H1 (cell line): Measurements from ENCODE around the gene SMTNL1. TPM values are rescaled to one million over a fixed set of nuclear protein-coding genes. Genes with fewer than 3 reads are reported as not detected.
A peak's percentile ranks its signal among the peaks of the same experiment; 100 is the strongest.

ENCODE experiments used
- CTCF ChIA-PET: fragments of 300-600 bp; sonication (Branson Sonifier 250); formaldehyde crosslinking; loops from one replicate; lab custom pipeline; 2021; ENCODE audit not compliant: partially characterized antibody; lab: Charles Lee
- POLR2A ChIA-PET: fragments of 300-600 bp; sonication (Branson Sonifier 250); formaldehyde crosslinking; loops from one replicate; lab custom pipeline; 2021; ENCODE audit warnings: inconsistent platforms; ENCODE audit not compliant: partially characterized antibody; lab: Charles Lee
- DNase-seq, 2 experiments: peaks; one replicate each; pipeline versions ENCODE4 v3.0.0 to v3.0.0-alpha.2; 2010 to 2022; ENCODE audit warnings: low spot score in 2 of 2, low read depth in 1 of 2, mixed read lengths in 1 of 2
- FAIRE-seq: peaks from 2 replicates; lab custom pipeline; 2011; peaks lifted over from hg19 to GRCh38; lab: Jason Lieb, UNC
- H2AFZ ChIP-seq: 2 replicates; pipeline ENCODE4 v1.8.1; 2012; ENCODE audit warnings: low read length, inconsistent platforms
- H2AK5ac ChIP-seq: 2 replicates; pipeline ENCODE4 v1.6.1; 2013; ENCODE audit warnings: low read depth, low read length
- H2BK120ac ChIP-seq: replicated peaks from 2 replicates; pipeline ENCODE3; 2013; ENCODE audit warnings: low read depth, low read length, inconsistent platforms
- H2BK12ac ChIP-seq: 2 replicates; pipeline ENCODE4 v1.6.1; 2013; ENCODE audit warnings: low read depth, low read length
- H2BK15ac ChIP-seq: 2 replicates; pipeline ENCODE4 v1.6.1; 2013; ENCODE audit warnings: low read length
- H2BK20ac ChIP-seq: 2 replicates; pipeline ENCODE4 v1.6.1; 2013; ENCODE audit warnings: low read length
- H2BK5ac ChIP-seq: 2 replicates; pipeline ENCODE4 v1.6.1; 2013; ENCODE audit warnings: low read depth, low read length
- H3K14ac ChIP-seq: 2 replicates; pipeline ENCODE4 v1.6.1; 2013; ENCODE audit warnings: inconsistent platforms; ENCODE audit not compliant: insufficient read length
- H3K18ac ChIP-seq: 2 replicates; pipeline ENCODE4 v1.6.1; 2013; ENCODE audit warnings: low read length; ENCODE audit errors: extremely low read depth
- H3K23ac ChIP-seq: 2 replicates; pipeline ENCODE4 v1.6.1; 2013; ENCODE audit warnings: inconsistent platforms; ENCODE audit not compliant: insufficient read length
- H3K23me2 ChIP-seq: 2 replicates; pipeline ENCODE4 v1.6.1; 2013; ENCODE audit warnings: low read depth, low read length
- H3K27ac ChIP-seq: 2 replicates; pipeline ENCODE4 v1.6.1; 2011; ENCODE audit warnings: low read depth, low read length, inconsistent platforms
- H3K27me3 ChIP-seq, 4 experiments: replicated peaks in 1 of 4; 1 replicate in 1 of 4; 2 replicates in 3 of 4; pipeline versions ENCODE4 v1.6.1 to v1.8.1; 2011 to 2013; ENCODE audit warnings: low read length in 3 of 4, mild to moderate bottlenecking in 3 of 4, inconsistent platforms in 2 of 4, mixed read lengths in 2 of 4, moderate library complexity in 1 of 4; ENCODE audit not compliant: control insufficient read depth in 3 of 4, insufficient read depth in 3 of 4; ENCODE audit errors: extremely low read depth in 1 of 4
- H3K36me3 ChIP-seq, 4 experiments: 2 replicates each; pipeline versions ENCODE4 v1.6.1 to v1.8.1; 2011 to 2013; ENCODE audit warnings: mild to moderate bottlenecking in 4 of 4, low read length in 3 of 4, moderate library complexity in 2 of 4, control low read depth in 1 of 4, inconsistent platforms in 1 of 4; ENCODE audit not compliant: insufficient read depth in 4 of 4, control insufficient read depth in 2 of 4
- H3K4ac ChIP-seq: replicated peaks from 2 replicates; pipeline ENCODE3; 2013; ENCODE audit warnings: low read length, low read depth, mixed read lengths, inconsistent platforms; ENCODE audit not compliant: insufficient read length
- H3K4me1 ChIP-seq, 4 experiments: replicated peaks in 1 of 4; 1 replicate in 1 of 4; 2 replicates in 3 of 4; pipeline versions ENCODE4 v1.6.1 to v1.8.1; 2011 to 2013; ENCODE audit warnings: low read length in 3 of 4, inconsistent platforms in 2 of 4, mixed read lengths in 1 of 4; ENCODE audit not compliant: insufficient read depth in 4 of 4, control insufficient read depth in 3 of 4
- H3K4me2 ChIP-seq, 2 experiments: 2 replicates each; pipeline versions ENCODE4 v1.6.1 to v1.8.1; 2011 to 2013; ENCODE audit warnings: low read depth in 2 of 2, low read length in 2 of 2, control low read depth in 1 of 2, inconsistent platforms in 1 of 2, mild to moderate bottlenecking in 1 of 2; ENCODE audit not compliant: insufficient read depth in 1 of 2
- H3K4me3 ChIP-seq, 4 experiments: fragments of 200-600, 300-600 bp in 1 of 4; sonication (generic), shearing (Covaris generic), sonication (Bioruptor Twin) in 1 of 4; 2 replicates each; pipeline versions ENCODE4 v1.5.1 to v1.8.1; 2011 to 2016; ENCODE audit warnings: low read length in 4 of 4, low read depth in 3 of 4, control low read depth in 2 of 4, inconsistent platforms in 2 of 4, mild to moderate bottlenecking in 2 of 4, mixed read lengths in 1 of 4, moderate library complexity in 1 of 4; ENCODE audit not compliant: insufficient read depth in 2 of 4; ENCODE audit errors: extremely low read depth in 1 of 4
- H3K56ac ChIP-seq: replicated peaks from 2 replicates; pipeline ENCODE3; 2013; ENCODE audit warnings: low read depth, mild to moderate bottlenecking, mixed read lengths, low read length, inconsistent platforms; ENCODE audit not compliant: insufficient read length
- H3K79me1 ChIP-seq: 2 replicates; pipeline ENCODE4 v1.6.1; 2013; ENCODE audit warnings: low read depth, low read length, control low read depth
- H3K79me2 ChIP-seq, 2 experiments: 2 replicates each; pipeline versions ENCODE4 v1.6.1 to v1.8.1; 2012 to 2013; ENCODE audit warnings: low read length in 2 of 2, mild to moderate bottlenecking in 2 of 2, inconsistent platforms in 1 of 2; ENCODE audit not compliant: insufficient read depth in 2 of 2, control insufficient read depth in 1 of 2
- H3K9ac ChIP-seq, 4 experiments: replicated peaks in 1 of 4; 1 replicate in 1 of 4; 2 replicates in 3 of 4; pipeline versions ENCODE4 v1.6.1 to v1.8.1; 2011 to 2013; ENCODE audit warnings: low read depth in 3 of 4, low read length in 3 of 4, control low read depth in 2 of 4, mild to moderate bottlenecking in 2 of 4, moderate library complexity in 2 of 4, inconsistent platforms in 1 of 4; ENCODE audit errors: extremely low read depth in 1 of 4
- H3K9me3 ChIP-seq, 2 experiments: 2 replicates each; pipeline versions ENCODE4 v1.6.1 to v1.8.1; 2012 to 2013; ENCODE audit warnings: mild to moderate bottlenecking in 2 of 2, moderate library complexity in 2 of 2, control low read depth in 1 of 2, inconsistent platforms in 1 of 2, low read depth in 1 of 2, low read length in 1 of 2, mixed read lengths in 1 of 2; ENCODE audit not compliant: insufficient read depth in 2 of 2
- H4K20me1 ChIP-seq, 2 experiments: replicated peaks in 1 of 2; 2 replicates each; pipeline versions ENCODE3 to v1.8.1; 2011 to 2013; ENCODE audit warnings: inconsistent platforms in 2 of 2, low read length in 2 of 2, mild to moderate bottlenecking in 1 of 2; ENCODE audit not compliant: insufficient read depth in 2 of 2, control insufficient read depth in 1 of 2
- H4K5ac ChIP-seq: 2 replicates; pipeline ENCODE4 v1.6.1; 2013; ENCODE audit warnings: low read length, low read depth, mixed read lengths, inconsistent platforms; ENCODE audit not compliant: insufficient read length
- H4K8ac ChIP-seq: 2 replicates; pipeline ENCODE4 v1.8.0; 2013; ENCODE audit warnings: mild to moderate bottlenecking, moderate library complexity, low read length, inconsistent platforms; ENCODE audit not compliant: insufficient read depth; ENCODE audit errors: extremely low read depth
- H4K91ac ChIP-seq: replicated peaks from 2 replicates; pipeline ENCODE3; 2013; ENCODE audit warnings: low read length, mixed read lengths, inconsistent platforms; ENCODE audit not compliant: insufficient read length
- CBX8 ChIP-seq: fragments of 300-800, 300-1000 bp; sonication (generic); IDR thresholded peaks from 2 replicates; pipeline ENCODE4 v1.7.1; 2016; ENCODE audit warnings: low read depth, low read length, borderline replicate concordance
- CHD2 ChIP-seq: IDR thresholded peaks from 2 replicates; pipeline ENCODE4 v1.6.1; 2012; ENCODE audit warnings: low read length, improper control_type of control experiment
- CREB1 ChIP-seq: IDR thresholded peaks from 2 replicates; pipeline ENCODE4 v1.6.1; 2012; ENCODE audit warnings: inconsistent platforms
- EP300 ChIP-seq, 2 experiments: IDR thresholded peaks; 1 replicate in 1 of 2; 2 replicates in 1 of 2; pipeline ENCODE4 v1.6.1; 2011 to 2012; ENCODE audit warnings: low read depth in 2 of 2, low read length in 2 of 2, mild to moderate bottlenecking in 2 of 2, borderline replicate concordance in 1 of 2, inconsistent platforms in 1 of 2, moderate library complexity in 1 of 2
- HDAC2 ChIP-seq, 2 experiments: fragments of 300-600 bp in 1 of 2; sonication (generic) in 1 of 2; IDR thresholded peaks; 2 replicates each; pipeline ENCODE4 v1.6.1; 2011 to 2012; ENCODE audit warnings: low read depth in 2 of 2, low read length in 2 of 2, mild to moderate bottlenecking in 2 of 2, moderate library complexity in 2 of 2, borderline replicate concordance in 1 of 2, inconsistent platforms in 1 of 2
- NANOG ChIP-seq: IDR thresholded peaks from 2 replicates; pipeline ENCODE4 v1.6.1; 2011; ENCODE audit warnings: low read length, low read depth, mild to moderate bottlenecking, inconsistent platforms; ENCODE audit not compliant: insufficient read depth, poor library complexity, severe bottlenecking
- SAP30 ChIP-seq: fragments of 300-600 bp; sonication (generic); IDR thresholded peaks from 2 replicates; pipeline ENCODE4 v1.7.1; 2012; ENCODE audit warnings: low read length, moderate library complexity, mild to moderate bottlenecking, inconsistent platforms; ENCODE audit not compliant: insufficient read depth, insufficient replicate concordance
- TAF1 ChIP-seq: IDR thresholded peaks from 2 replicates; pipeline ENCODE4 v1.6.1; 2011; ENCODE audit warnings: mild to moderate bottlenecking, low read depth, low read length
- WGBS, 2 experiments: shearing (Covaris generic) in 1 of 2; methylation state at CpG; one replicate each; pipeline versions ENCODE4 v1.1.6 to v1.1.7; 2013 to 2015; ENCODE audit warnings: low lambda C conversion rate in 2 of 2, mixed read lengths in 2 of 2, inconsistent platforms in 1 of 2, low coverage in 1 of 2, missing lambda C conversion rate in 1 of 2; ENCODE audit not compliant: insufficient replicate concordance in 2 of 2, insufficient coverage in 1 of 2, insufficient read length in 1 of 2; ENCODE audit errors: extremely low coverage in 1 of 2, missing lambda C conversion rate in 1 of 2; 5-methylcytosine and 5-hydroxymethylcytosine counted together
- polyA plus RNA-seq, 7 experiments: library from polyadenylated mRNA; depleted of rRNA in 3 of 7; stranded (reverse) in 5 of 7; unstranded in 2 of 7; fragments of >200 nt in 5 of 7; fragments of 200-250 nt in 2 of 7; gene quantifications; 1 replicate in 5 of 7; 2 replicates in 1 of 7; 4 replicates in 1 of 7; pipeline versions ENCODE4 v1.2.1 to v1.2.3, GENCODE V29; 2011 to 2013; ENCODE audit warnings: missing spikeins in 2 of 7, mixed read lengths in 2 of 7
- total RNA-seq: library from RNA; stranded (reverse); fragmentation: NEBNext Ultra II Directional; extraction: Animal tissue kit (Norgen Biotek cat#: 25700); gene quantifications from 2 replicates; pipeline ENCODE4 v1.2.1, GENCODE V29; 2021

The SMTNL1 gene
- total and polyA plus RNA-seq, 2 of the 8 experiments (the other 6 are each of a cell fraction or from before 2014, with no cell fraction given), result 0.18 TPM; not detected in 1

DNA sequence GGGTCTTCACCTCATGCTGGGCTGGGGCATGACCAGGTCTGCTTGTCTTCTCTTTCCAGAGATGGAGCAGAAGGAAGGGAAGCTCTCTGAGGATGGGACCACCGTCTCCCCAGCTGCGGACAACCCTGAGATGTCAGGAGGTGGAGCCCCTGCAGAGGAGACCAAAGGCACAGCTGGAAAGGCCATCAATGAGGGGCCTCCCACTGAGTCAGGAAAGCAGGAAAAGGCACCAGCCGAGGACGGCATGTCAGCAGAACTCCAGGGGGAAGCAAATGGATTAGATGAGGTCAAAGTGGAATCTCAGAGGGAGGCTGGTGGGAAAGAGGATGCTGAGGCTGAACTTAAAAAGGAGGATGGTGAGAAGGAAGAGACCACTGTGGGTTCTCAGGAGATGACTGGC lies 5.2 kb downstream of the SMTNL1 start:
- no peaks in the 10 kb centered on the region; a peak in 2 of 7 replicates for H3K27me3 ChIP-seq
- peaks cover 2 to 19% (median 13%) of the 10 kb centered on the region in 4 experiments for H3K4me1 ChIP-seq
- FAIRE-seq, result no peak
- H3K56ac ChIP-seq, result no peak overlapping the region
- peak overlapping the region; percentile 48; the same call in 1 of the 2 replicates for H2BK5ac ChIP-seq
- no peak overlapping the region for H2BK120ac ChIP-seq
- no peaks in the 10 kb centered on the region for H3K36me3 ChIP-seq
- H4K91ac ChIP-seq, result no peak overlapping the region
- H3K9me3 ChIP-seq, result no peaks in the 10 kb centered on the region
- no peaks in the 10 kb centered on the region for H3K79me1 ChIP-seq
- no peak overlapping the region for H3K27ac ChIP-seq
- H3K4me2 ChIP-seq, result peak overlapping the region in 1 of 2 experiments; percentile 2; a peak in 1 of 4 replicates
- H3K23ac ChIP-seq, result no peak overlapping the region
- H2AK5ac ChIP-seq, result peak overlapping the region; percentile 71; the same call in 1 of the 2 replicates
- H3K4me3 ChIP-seq, result no peak overlapping the region
- 0 out of 2 replicates have a peak overlapping the region, but pooled peaks have one; percentile 48 for H2BK15ac ChIP-seq
- no peak overlapping the region for H2AFZ ChIP-seq
- H4K8ac ChIP-seq, result no peak overlapping the region
- DNase-seq, result no peak
- no peak overlapping the region for H3K4ac ChIP-seq
- ChIA-PET CTCF (interaction anchor here (1.0 to 4.4 kb wide), 6 partner anchors 8 to 98 kb away, joined by 3 to 21 read pairs (median 5); no protein-coding TSS in a partner anchor), POLR2A (interaction anchor here (0.6 to 2.7 kb wide), 5 partner anchors 13 to 97 kb away, joined by 3 to 10 read pairs (median 8); partner anchors contain the start of gene UBE2L6)
- no peak overlapping the region for H4K5ac ChIP-seq
- H2BK12ac ChIP-seq, result 0 out of 2 replicates have a peak overlapping the region, but pooled peaks have one; percentile 99
- no peaks in the 10 kb centered on the region for H3K79me2 ChIP-seq
- TF ChIP-seq CBX8 (no peak), CHD2 (no peak), EP300 (IDR thresholded peaks at IDR 0.05; ENCODE audit: borderline replicate concordance in 1 of 2, low read depth in 2 of 2, low read length in 2 of 2) (no peak), TAF1 (no peak), CREB1 (no peak), HDAC2 (IDR thresholded peaks at IDR 0.05; ENCODE audit: borderline replicate concordance in 1 of 2, low read depth in 2 of 2, low read length in 2 of 2) (no peak), NANOG (peak; percentile 70), SAP30 (no peak)
- 78% methylated on average over 4 of the region's 4 CpGs; no CpG with 5 or more reads in 1 of the 2 experiments for WGBS, 2 experiments
- no peak overlapping the region for H3K9ac ChIP-seq
- no peak overlapping the region for H3K18ac ChIP-seq
- H4K20me1 ChIP-seq, result no peaks in the 10 kb centered on the region
- H2BK20ac ChIP-seq, result peak overlapping the region; percentile 53; the same call in 1 of the 2 replicates
- H3K14ac ChIP-seq, result no peak overlapping the region
- H3K23me2 ChIP-seq, result no peaks in the 10 kb centered on the region
